Measurements from ENCODE around the gene XYLT1. TPM values are rescaled to one million over a fixed set of nuclear protein-coding genes. Genes with fewer than 3 reads are reported as not detected.

Gene XYLT1
- polyA plus RNA-seq, 1 of the 3 experiments (the other 2 are of a cell fraction): 17.6 TPM

GRCh38 chr16:17511340-17511739, 40.6 kb upstream of the XYLT1 start:
- peak; percentile 93 for TF ChIP-seq TCF12 (IDR thresholded peaks at IDR 0.05)
- TF ChIP-seq, protein P1, sequence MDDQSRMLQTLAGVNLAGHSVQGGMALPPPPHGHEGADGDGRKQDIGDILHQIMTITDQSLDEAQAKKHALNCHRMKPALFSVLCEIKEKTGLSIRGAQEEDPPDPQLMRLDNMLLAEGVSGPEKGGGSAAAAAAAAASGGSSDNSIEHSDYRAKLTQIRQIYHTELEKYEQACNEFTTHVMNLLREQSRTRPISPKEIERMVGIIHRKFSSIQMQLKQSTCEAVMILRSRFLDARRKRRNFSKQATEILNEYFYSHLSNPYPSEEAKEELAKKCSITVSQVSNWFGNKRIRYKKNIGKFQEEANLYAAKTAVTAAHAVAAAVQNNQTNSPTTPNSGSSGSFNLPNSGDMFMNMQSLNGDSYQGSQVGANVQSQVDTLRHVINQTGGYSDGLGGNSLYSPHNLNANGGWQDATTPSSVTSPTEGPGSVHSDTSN (IDR thresholded peaks at IDR 0.05): 0 out of 2 replicates have a peak, but pooled peaks have one; percentile 6
- 0 out of 2 replicates have a peak, but pooled peaks have one; percentile 21 for TF ChIP-seq RCOR1 (IDR thresholded peaks at IDR 0.05; ENCODE audit: low read length)
- TF ChIP-seq NFIC (IDR thresholded peaks at IDR 0.05; ENCODE audit: borderline replicate concordance): no peak
- peak; percentile 20 for TF ChIP-seq CHD2 (IDR thresholded peaks at IDR 0.05; ENCODE audit: low read length, partially characterized antibody)
- peak in 1 of 2 experiments; percentile 43; a peak in 1 of 4 replicates for TF ChIP-seq EP300 (IDR thresholded peaks at IDR 0.05; ENCODE audit: borderline replicate concordance in 1 of 2, low read depth in 1 of 2, low read length in 1 of 2)
- no peak for TF ChIP-seq RXRA (IDR thresholded peaks at IDR 0.05; ENCODE audit: borderline replicate concordance, low read depth)
- H3F3A ChIP-seq (replicated peaks; ENCODE audit: insufficient read depth): peaks cover 53% of the 10 kb centered on the region
- H3K27me3 ChIP-seq (ENCODE audit: insufficient read depth): no peaks in the 10 kb centered on the region
- H3K36me3 ChIP-seq (replicated peaks in 1 of 2; ENCODE audit: control insufficient read depth in 1 of 2, insufficient read depth in 2 of 2, low read length in 1 of 2): no peaks in the 10 kb centered on the region
- H3K27ac ChIP-seq (ENCODE audit: low read depth in 2 of 2, low read length in 1 of 2): peak overlapping the region; percentile 30 to 83; a peak in 3 of 4 replicates
- DNase-seq: peak; percentile 35
- no peaks in the 10 kb centered on the region for H3K9me3 ChIP-seq
- no peak overlapping the region for H2AFZ ChIP-seq (ENCODE audit: low read depth)
- CTCF ChIA-PET: no interaction called here
- H3K79me2 ChIP-seq (ENCODE audit: insufficient read depth): no peaks in the 10 kb centered on the region
- H4K20me1 ChIP-seq (ENCODE audit: insufficient read depth): no peaks in the 10 kb centered on the region
- no peaks in the 10 kb centered on the region for H3K9me2 ChIP-seq
- no peak overlapping the region for H3K4me3 ChIP-seq (ENCODE audit: low read depth in 2 of 2, low read length in 1 of 2)
- POLR2A ChIA-PET: no interaction called here
- peaks cover 4 to 35% of the 10 kb centered on the region in 2 experiments; a peak in 3 of 4 replicates for H3K4me1 ChIP-seq (ENCODE audit: control insufficient read depth in 1 of 2, insufficient read depth in 2 of 2, low read depth in 1 of 2, low read length in 1 of 2)
- peak overlapping the region; percentile 47 for H3K4me2 ChIP-seq
- H3K9ac ChIP-seq: peak overlapping the region; percentile 47; the same call in 1 of the 2 replicates

GRCh38 chr16:17510567-17510966, 39.8 kb upstream of the XYLT1 start:
- H3K9me2 ChIP-seq: no peaks in the 10 kb centered on the region
- H3K4me1 ChIP-seq (ENCODE audit: control insufficient read depth in 1 of 2, insufficient read depth in 2 of 2, low read depth in 1 of 2, low read length in 1 of 2): peaks cover 4 to 34% of the 10 kb centered on the region in 2 experiments; a peak in 3 of 4 replicates
- no peak overlapping the region for H3K4me3 ChIP-seq (ENCODE audit: low read depth in 2 of 2, low read length in 1 of 2)
- no peak for TF ChIP-seq GATA2 (CRISPR knock-in tag; IDR thresholded peaks at IDR 0.05)
- no peak; the same call in 1 of the 2 replicates for TF ChIP-seq POLR2AphosphoS5 (IDR thresholded peaks at IDR 0.05; ENCODE audit: low read depth, low read length)
- peak; percentile 60; the same call in 1 of the 2 replicates for TF ChIP-seq FOSL2 (IDR thresholded peaks at IDR 0.05; ENCODE audit: borderline replicate concordance, low read depth)
- peak in 1 of 2 experiments; percentile 66; a peak in 2 of 4 replicates for TF ChIP-seq EP300 (IDR thresholded peaks at IDR 0.05; ENCODE audit: borderline replicate concordance in 1 of 2, low read depth in 1 of 2, low read length in 1 of 2)
- 0 out of 2 replicates have a peak, but pooled peaks have one; percentile 32 for TF ChIP-seq RXRA (IDR thresholded peaks at IDR 0.05; ENCODE audit: borderline replicate concordance, low read depth)
- TF ChIP-seq RFX5 (IDR thresholded peaks at IDR 0.05; ENCODE audit: low read length): no peak
- TF ChIP-seq NFIC (IDR thresholded peaks at IDR 0.05; ENCODE audit: borderline replicate concordance): peak; percentile 71; the same call in 1 of the 2 replicates
- peak; percentile 88 for TF ChIP-seq TCF12 (IDR thresholded peaks at IDR 0.05)
- peak; percentile 41 for TF ChIP-seq JUND (IDR thresholded peaks at IDR 0.05)
- TF ChIP-seq RCOR1 (IDR thresholded peaks at IDR 0.05; ENCODE audit: low read length): no peak
- TF ChIP-seq, protein P1 (IDR thresholded peaks at IDR 0.05): peak; percentile 79
- TF ChIP-seq RAD21 (IDR thresholded peaks at IDR 0.05; ENCODE audit: low read length): no peak
- peak overlapping the region in 1 of 2 experiments; percentile 83; a peak in 2 of 4 replicates for H3K27ac ChIP-seq (ENCODE audit: low read depth in 2 of 2, low read length in 1 of 2)
- ChIA-PET CTCF (no interaction called here), POLR2A (no interaction called here)
- no peak overlapping the region for H2AFZ ChIP-seq (ENCODE audit: low read depth)
- peaks cover 45% of the 10 kb centered on the region for H3F3A ChIP-seq (replicated peaks; ENCODE audit: insufficient read depth)
- 33% methylated on average over 3 of the region's 3 CpGs for WGBS (ENCODE audit: low lambda C conversion rate)
- peak overlapping the region; percentile 47 for H3K4me2 ChIP-seq
- H3K79me2 ChIP-seq (ENCODE audit: insufficient read depth): no peaks in the 10 kb centered on the region
- no peaks in the 10 kb centered on the region for H3K27me3 ChIP-seq (ENCODE audit: insufficient read depth)
- peak overlapping the region; percentile 47; the same call in 1 of the 2 replicates for H3K9ac ChIP-seq
- no peaks in the 10 kb centered on the region for H4K20me1 ChIP-seq (ENCODE audit: insufficient read depth)
- H3K36me3 ChIP-seq (replicated peaks in 1 of 2; ENCODE audit: control insufficient read depth in 1 of 2, insufficient read depth in 2 of 2, low read length in 1 of 2): no peaks in the 10 kb centered on the region
- H3K9me3 ChIP-seq: no peaks in the 10 kb centered on the region
- no peak for DNase-seq

Data from SK-N-SH (cell line).